GM23338 (cell line): ENCODE data around the gene NUDC. TPM values are rescaled to one million over a fixed set of nuclear protein-coding genes. Genes with fewer than 3 reads are reported as not detected.

Experiments used
- ATAC-seq: fragments of 200-7000 bp; cut with Tn5 transposase; 3 replicates; pipeline ENCODE4 v1.9.1; 2020
- DNase-seq: peaks from one replicate; pipeline ENCODE4 v3.0.0-alpha.2; 2015; ENCODE audit warnings: low spot score
- H2AFZ ChIP-seq: fragments of 200-600 bp; sonication (generic); 2 replicates; pipeline ENCODE4 v1.8.0; 2016; ENCODE audit warnings: antibody characterized with exemption, mild to moderate bottlenecking, moderate library complexity
- H3F3A ChIP-seq: fragments of 200-600 bp; sonication (generic); replicated peaks from 2 replicates; pipeline ENCODE4 v1.8.0; 2017; ENCODE audit warnings: antibody characterized with exemption, mixed run types, low read depth
- H3K27ac ChIP-seq: fragments of 200-600 bp; sonication (generic); 2 replicates; pipeline ENCODE4 v1.6.1; 2016; ENCODE audit warnings: low read depth
- H3K27me3 ChIP-seq: fragments of 200-600 bp; sonication (generic); 2 replicates; pipeline ENCODE4 v1.8.0; 2016; ENCODE audit warnings: mild to moderate bottlenecking, mixed run types, moderate library complexity; ENCODE audit not compliant: insufficient read depth
- H3K36me3 ChIP-seq: fragments of 200-600 bp; sonication (generic); 2 replicates; pipeline ENCODE4 v1.8.0; 2016; ENCODE audit warnings: mild to moderate bottlenecking; ENCODE audit not compliant: insufficient read depth
- H3K4me1 ChIP-seq: fragments of 200-600 bp; sonication (generic); 2 replicates; pipeline ENCODE4 v1.8.0; 2016; ENCODE audit warnings: mild to moderate bottlenecking, moderate library complexity; ENCODE audit not compliant: insufficient read depth
- H3K4me2 ChIP-seq: fragments of 200-600 bp; sonication (generic); 2 replicates; pipeline ENCODE4 v1.7.1; 2017; ENCODE audit warnings: mixed run types
- H3K4me3 ChIP-seq: fragments of 200-600 bp; sonication (generic); 2 replicates; pipeline ENCODE4 v1.6.1; 2016; ENCODE audit warnings: mixed run types
- H3K79me2 ChIP-seq: fragments of 200-600 bp; sonication (generic); replicated peaks from 2 replicates; pipeline ENCODE4 v1.8.0; 2017; ENCODE audit warnings: mild to moderate bottlenecking; ENCODE audit not compliant: insufficient read depth
- H3K9me2 ChIP-seq: fragments of 200-600 bp; sonication (generic); 2 replicates; pipeline ENCODE4 v1.8.0; 2017; ENCODE audit not compliant: insufficient read depth
- H4K20me1 ChIP-seq: fragments of 200-600 bp; sonication (generic); replicated peaks from 2 replicates; pipeline ENCODE4 v1.8.0; 2017; ENCODE audit warnings: mild to moderate bottlenecking; ENCODE audit not compliant: insufficient read depth
- H3K27ac Mint-ChIP-seq: 2 replicates; pipeline ENCODE4 v1.8.0; 2020; ENCODE audit warnings: inconsistent platforms, mild to moderate bottlenecking, moderate library complexity, mixed read lengths
- H3K27me3 Mint-ChIP-seq: 3 replicates; pipeline ENCODE4 v1.8.0; 2022; ENCODE audit warnings: low read depth, mild to moderate bottlenecking, moderate library complexity, mixed read lengths, inconsistent platforms; ENCODE audit not compliant: insufficient read depth, poor library complexity
- H3K36me3 Mint-ChIP-seq: 3 replicates; pipeline ENCODE4 v1.8.0; 2021; ENCODE audit warnings: low read depth, mild to moderate bottlenecking, inconsistent platforms, moderate library complexity, mixed read lengths
- H3K4me1 Mint-ChIP-seq: 3 replicates; pipeline ENCODE4 v1.8.0; 2020; ENCODE audit warnings: mild to moderate bottlenecking, inconsistent platforms, mixed read lengths
- H3K4me3 Mint-ChIP-seq: 3 replicates; pipeline ENCODE4 v1.8.0; 2021; ENCODE audit warnings: moderate library complexity, mild to moderate bottlenecking, inconsistent platforms, mixed read lengths
- H3K9me3 Mint-ChIP-seq: 3 replicates; pipeline ENCODE4 v1.8.0; 2020; ENCODE audit warnings: moderate library complexity, mild to moderate bottlenecking, inconsistent platforms, mixed read lengths
- CREB1 ChIP-seq: fragments of 250-450 bp; sonication (Bioruptor Pico); IDR thresholded peaks from 2 replicates; pipeline ENCODE4 v1.5.0; 2020; ENCODE audit warnings: low read depth, mild to moderate bottlenecking, moderate library complexity
- CTCF ChIP-seq, 2 experiments: fragments of 200-600 bp in 1 of 2; sonication (generic) in 1 of 2; conservative IDR thresholded peaks; 2 replicates each; pipeline versions ENCODE4 v1.5.1 to v1.6.1; 2016 to 2017; ENCODE audit warnings: antibody characterized with exemption in 2 of 2, low read depth in 2 of 2, mild to moderate bottlenecking in 2 of 2, moderate library complexity in 1 of 2
- ETS1 ChIP-seq: IDR thresholded peaks from 2 replicates; pipeline ENCODE4 v1.6.1; 2016; ENCODE audit warnings: antibody characterized with exemption
- EZH2 ChIP-seq: fragments of 200-600 bp; sonication (generic); IDR thresholded peaks from one replicate; pipeline ENCODE4 v1.8.0; 2017; ENCODE audit warnings: antibody characterized with exemption, mild to moderate bottlenecking, low read depth; ENCODE audit not compliant: unreplicated experiment
- EZH2phosphoT487 ChIP-seq: fragments of 200-600 bp; sonication (generic); IDR thresholded peaks from one replicate; pipeline ENCODE4 v1.8.1; 2018; ENCODE audit warnings: antibody characterized with exemption; ENCODE audit not compliant: unreplicated experiment
- JUNB ChIP-seq: IDR thresholded peaks from one replicate; pipeline ENCODE4 v1.6.1; 2016; ENCODE audit warnings: antibody characterized with exemption; ENCODE audit not compliant: unreplicated experiment
- NANOG ChIP-seq: IDR thresholded peaks from 2 replicates; pipeline ENCODE4 v1.6.1; 2016; ENCODE audit warnings: antibody characterized with exemption, borderline replicate concordance
- POLR2AphosphoS5 ChIP-seq: IDR thresholded peaks from 2 replicates; pipeline ENCODE4 v1.6.1; 2016; ENCODE audit warnings: antibody characterized with exemption, low read depth
- ZNF114 ChIP-seq: fragments of 250-450 bp; sonication (Bioruptor Pico); IDR thresholded peaks from 2 replicates; pipeline ENCODE4 v1.5.0; 2020; ENCODE audit warnings: mild to moderate bottlenecking, moderate library complexity
- ZNF331 ChIP-seq: fragments of 250-450 bp; sonication (Bioruptor Pico); IDR thresholded peaks from 2 replicates; pipeline ENCODE4 v1.5.0; 2020; ENCODE audit warnings: low read depth, mild to moderate bottlenecking, moderate library complexity
- polyA plus RNA-seq: library from polyadenylated mRNA; unstranded; fragments of >200 nt; fragmentation: Nextera tagmentation; extraction: Ambion mirVana; gene quantifications from 2 replicates; pipeline ENCODE4 v1.2.1, GENCODE V29; 2016
- total RNA-seq: library from RNA; depleted of rRNA; stranded (reverse); fragments of >200 nt; shearing (Covaris generic); gene quantifications from 2 replicates; pipeline ENCODE4 v1.2.3, GENCODE V29; 2014
- TF ChIP-seq, protein P1 (sequence below): IDR thresholded peaks from one replicate; pipeline ENCODE4 v1.6.1; 2018; ENCODE audit warnings: antibody characterized with exemption; ENCODE audit not compliant: unreplicated experiment

NUDC gene
- total and polyA plus RNA-seq, 2 experiments from 2014 or later: 96.2 to 224 TPM

DNA sequence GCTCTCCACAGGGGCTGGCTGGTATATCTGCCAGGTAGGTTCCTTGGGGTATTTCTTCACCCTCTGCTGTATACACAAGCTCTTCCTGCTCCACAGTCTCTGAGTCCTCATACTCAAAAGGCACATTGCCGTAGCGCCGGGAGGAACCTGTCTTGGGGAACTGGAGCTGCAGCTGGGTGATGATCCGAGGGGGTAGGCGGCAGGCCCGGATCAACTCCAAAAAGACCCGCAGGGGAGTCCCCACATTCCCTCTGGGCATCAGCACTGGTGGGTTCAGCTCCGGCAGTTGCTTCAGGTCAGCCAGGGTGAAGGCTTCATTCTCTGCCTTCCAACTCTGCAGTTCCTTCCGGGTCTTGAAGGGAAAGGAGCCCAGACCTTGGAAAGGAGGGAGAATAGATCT, 24.2 kb upstream of the NUDC start (continued):
- TF ChIP-seq CTCF (conservative IDR thresholded peaks at IDR 0.05; ENCODE audit: low read depth in 2 of 2): no peak

- peaks cover 7% of the 10 kb centered on the region for H3K4me1 ChIP-seq
- 0 out of 2 replicates have a peak, but pooled peaks have one; percentile 16 for TF ChIP-seq NANOG
- no peak for TF ChIP-seq EZH2phosphoT487
- TF ChIP-seq ETS1: peak; percentile 32; the same call in 1 of the 2 replicates
- no peak for TF ChIP-seq ZNF331 (CRISPR knock-in tag)
- TF ChIP-seq EZH2: no peak
- TF ChIP-seq POLR2AphosphoS5: peak; percentile 85
- TF ChIP-seq, protein P1, sequence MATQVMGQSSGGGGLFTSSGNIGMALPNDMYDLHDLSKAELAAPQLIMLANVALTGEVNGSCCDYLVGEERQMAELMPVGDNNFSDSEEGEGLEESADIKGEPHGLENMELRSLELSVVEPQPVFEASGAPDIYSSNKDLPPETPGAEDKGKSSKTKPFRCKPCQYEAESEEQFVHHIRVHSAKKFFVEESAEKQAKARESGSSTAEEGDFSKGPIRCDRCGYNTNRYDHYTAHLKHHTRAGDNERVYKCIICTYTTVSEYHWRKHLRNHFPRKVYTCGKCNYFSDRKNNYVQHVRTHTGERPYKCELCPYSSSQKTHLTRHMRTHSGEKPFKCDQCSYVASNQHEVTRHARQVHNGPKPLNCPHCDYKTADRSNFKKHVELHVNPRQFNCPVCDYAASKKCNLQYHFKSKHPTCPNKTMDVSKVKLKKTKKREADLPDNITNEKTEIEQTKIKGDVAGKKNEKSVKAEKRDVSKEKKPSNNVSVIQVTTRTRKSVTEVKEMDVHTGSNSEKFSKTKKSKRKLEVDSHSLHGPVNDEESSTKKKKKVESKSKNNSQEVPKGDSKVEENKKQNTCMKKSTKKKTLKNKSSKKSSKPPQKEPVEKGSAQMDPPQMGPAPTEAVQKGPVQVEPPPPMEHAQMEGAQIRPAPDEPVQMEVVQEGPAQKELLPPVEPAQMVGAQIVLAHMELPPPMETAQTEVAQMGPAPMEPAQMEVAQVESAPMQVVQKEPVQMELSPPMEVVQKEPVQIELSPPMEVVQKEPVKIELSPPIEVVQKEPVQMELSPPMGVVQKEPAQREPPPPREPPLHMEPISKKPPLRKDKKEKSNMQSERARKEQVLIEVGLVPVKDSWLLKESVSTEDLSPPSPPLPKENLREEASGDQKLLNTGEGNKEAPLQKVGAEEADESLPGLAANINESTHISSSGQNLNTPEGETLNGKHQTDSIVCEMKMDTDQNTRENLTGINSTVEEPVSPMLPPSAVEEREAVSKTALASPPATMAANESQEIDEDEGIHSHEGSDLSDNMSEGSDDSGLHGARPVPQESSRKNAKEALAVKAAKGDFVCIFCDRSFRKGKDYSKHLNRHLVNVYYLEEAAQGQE: no peak
- TF ChIP-seq ZNF114: no peak
- peak; percentile 48; the same call in 1 of the 2 replicates for TF ChIP-seq CREB1
- TF ChIP-seq CTCF (conservative IDR thresholded peaks at IDR 0.05; ENCODE audit: low read depth in 2 of 2): no peak
- no peak for TF ChIP-seq JUNB
Measured at GRCh38 chr1:26900001-26900814, 21.3 kb upstream of the NUDC start, which contains the start of gene GPATCH3. Gene GPATCH3, minus strand, starts transcription at chr1:26900467. Its CDS starts 25 bp downstream, at chr1:26900442.

More at GRCh38 chr1:26900001-26900814, 21.3 kb upstream of the NUDC start, which contains the start of gene GPATCH3:
- DNase-seq: peak; percentile 98
- peak within 1 kb of the TSS; percentile 90; the same call in 1 of the 2 replicates for H2AFZ ChIP-seq
- peak within 1 kb of the TSS; percentile 89 for H3K4me2 ChIP-seq
- peak; percentile 89 for ATAC-seq
- H3K9me2 ChIP-seq: no peaks in the 10 kb centered on the region
- peaks cover 8% of the 10 kb centered on the region for H3K4me1 Mint-ChIP-seq
- no peaks in the 10 kb centered on the region for H4K20me1 ChIP-seq
- peaks cover 9% of the 10 kb centered on the region; the same call in 1 of the 2 replicates for H3K36me3 ChIP-seq
- peaks cover 27% of the 10 kb centered on the region for H3K79me2 ChIP-seq
- H3K4me3 Mint-ChIP-seq: peak within 1 kb of the TSS; percentile 87
- H3K9me3 Mint-ChIP-seq: no peaks in the 10 kb centered on the region
- peak within 1 kb of the TSS; percentile 84 for H3K4me3 ChIP-seq
- no peaks in the 10 kb centered on the region for H3K27me3 ChIP-seq
- 0 out of 2 replicates have a peak, but pooled peaks cover 5% of the 10 kb centered on the region for H3F3A ChIP-seq
- peaks cover 12% of the 10 kb centered on the region; the same call in 2 of the 3 replicates for H3K36me3 Mint-ChIP-seq
- peak within 1 kb of the TSS; percentile 94 for H3K27ac ChIP-seq
- peaks cover 2% of the 10 kb centered on the region for H3K27me3 Mint-ChIP-seq
- H3K27ac Mint-ChIP-seq: peak within 1 kb of the TSS; percentile 97
